HEK293T (cell line): ENCODE data around the gene TTC28.
"Not testable (repeated sequence)": the region's sequence is repeated elsewhere in the genome, so short reads cannot be mapped to it uniquely, and the experiment has no call there.

Experiments
- CTCF ChIA-PET: fragments of 350-600 bp; formaldehyde crosslinking; extraction: SDS; loops from one replicate; lab custom pipeline; 2021; ENCODE audit warnings: antibody characterized with exemption, inconsistent platforms; lab: Yijun Ruan, JAX
- POLR2A ChIA-PET: fragments of 350-600 bp; formaldehyde crosslinking; extraction: SDS; loops from one replicate; lab custom pipeline; 2020; ENCODE audit warnings: antibody characterized with exemption, inconsistent platforms; lab: Yijun Ruan, JAX
- DNase-seq: peaks from one replicate; pipeline ENCODE4 v3.0.0; 2012; ENCODE audit warnings: mixed read lengths; ENCODE audit errors: extremely low spot score
- ARNT ChIP-seq: fragments of 450-650 bp; IDR thresholded peaks from 2 replicates; pipeline ENCODE4 v1.6.1; 2017; ENCODE audit warnings: mild to moderate bottlenecking
- BHLHE40 ChIP-seq: fragments of 450-650 bp; IDR thresholded peaks from 2 replicates; pipeline ENCODE4 v1.6.1; 2016; ENCODE audit warnings: mild to moderate bottlenecking, moderate library complexity, borderline replicate concordance
- CTBP1 ChIP-seq: fragments of 450-650 bp; IDR thresholded peaks from 2 replicates; pipeline ENCODE4 v1.6.1; 2016; ENCODE audit warnings: borderline replicate concordance
- ELF4 ChIP-seq: fragments of 450-650 bp; IDR thresholded peaks from 2 replicates; pipeline ENCODE4 v1.6.1; 2017; ENCODE audit warnings: antibody characterized with exemption
- FOXA1 ChIP-seq: fragments of 450-650 bp; IDR thresholded peaks from 2 replicates; pipeline ENCODE4 v1.6.1; 2016; ENCODE audit warnings: mild to moderate bottlenecking
- FOXK2 ChIP-seq: fragments of 450-650 bp; IDR thresholded peaks from 2 replicates; pipeline ENCODE4 v1.6.1; 2016; ENCODE audit warnings: mild to moderate bottlenecking
- FOXM1 ChIP-seq: fragments of 450-650 bp; IDR thresholded peaks from 2 replicates; pipeline ENCODE4 v1.6.1; 2017; ENCODE audit warnings: mild to moderate bottlenecking, borderline replicate concordance
- HDGF ChIP-seq: fragments of 450-650 bp; IDR thresholded peaks from 2 replicates; pipeline ENCODE4 v1.6.1; 2017; ENCODE audit warnings: antibody characterized with exemption, borderline replicate concordance
- L3MBTL2 ChIP-seq: fragments of 450-650 bp; conservative IDR thresholded peaks from 2 replicates; pipeline ENCODE4 v1.6.1; 2016; ENCODE audit warnings: mild to moderate bottlenecking
- LEF1 ChIP-seq: fragments of 450-650 bp; IDR thresholded peaks from 2 replicates; pipeline ENCODE4 v1.6.1; 2017; ENCODE audit warnings: mild to moderate bottlenecking, borderline replicate concordance
- NFRKB ChIP-seq: fragments of 450-650 bp; IDR thresholded peaks from 2 replicates; pipeline ENCODE4 v1.6.1; 2016; ENCODE audit warnings: mild to moderate bottlenecking, moderate library complexity
- SP1 ChIP-seq: fragments of 450-650 bp; IDR thresholded peaks from 2 replicates; pipeline ENCODE4 v1.6.1; 2017
- SUZ12 ChIP-seq: fragments of 450-650 bp; IDR thresholded peaks from 2 replicates; pipeline ENCODE4 v1.6.1; 2016; ENCODE audit warnings: mild to moderate bottlenecking
- TARDBP ChIP-seq: fragments of 450-650 bp; IDR thresholded peaks from 2 replicates; pipeline ENCODE4 v1.6.1; 2016
- ZNF384 ChIP-seq: fragments of 450-650 bp; IDR thresholded peaks from 2 replicates; pipeline ENCODE4 v1.6.1; 2016
- TF ChIP-seq, protein P1 (sequence below): fragments of 450-650 bp; IDR thresholded peaks from 2 replicates; pipeline ENCODE4 v1.6.1; 2016

The TTC28 gene

GRCh38 chr22:28091486-28091885 lies 588.2 kb downstream of the TTC28 start:
- CTCF ChIA-PET: no interaction called here
- no peak for DNase-seq
- TF ChIP-seq SP1 (no peak), NFRKB (no peak), FOXM1 (no peak), SUZ12 (no peak), ELF4 (no peak), CTBP1 (no peak), FOXK2 (no peak), HDGF (no peak)
- TF ChIP-seq, protein P1, sequence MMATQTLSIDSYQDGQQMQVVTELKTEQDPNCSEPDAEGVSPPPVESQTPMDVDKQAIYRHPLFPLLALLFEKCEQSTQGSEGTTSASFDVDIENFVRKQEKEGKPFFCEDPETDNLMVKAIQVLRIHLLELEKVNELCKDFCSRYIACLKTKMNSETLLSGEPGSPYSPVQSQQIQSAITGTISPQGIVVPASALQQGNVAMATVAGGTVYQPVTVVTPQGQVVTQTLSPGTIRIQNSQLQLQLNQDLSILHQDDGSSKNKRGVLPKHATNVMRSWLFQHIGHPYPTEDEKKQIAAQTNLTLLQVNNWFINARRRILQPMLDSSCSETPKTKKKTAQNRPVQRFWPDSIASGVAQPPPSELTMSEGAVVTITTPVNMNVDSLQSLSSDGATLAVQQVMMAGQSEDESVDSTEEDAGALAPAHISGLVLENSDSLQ: no peak
- POLR2A ChIA-PET: no interaction called here

GRCh38 chr22:28089541-28089940 lies 590.1 kb downstream of the TTC28 start:
- DNase-seq, POLR2A ChIA-PET, CTCF ChIA-PET: not testable (repeated sequence)

GRCh38 chr22:28077166-28077565 lies 602.5 kb downstream of the TTC28 start:
- TF ChIP-seq CTBP1: no peak
- no peak for TF ChIP-seq ZNF384
- no peak for TF ChIP-seq FOXK2
- no peak for TF ChIP-seq L3MBTL2
- no peak for TF ChIP-seq ELF4
- TF ChIP-seq, protein P1: no peak
- TF ChIP-seq BHLHE40: no peak
- CTCF ChIA-PET: no interaction called here
- POLR2A ChIA-PET: no interaction called here
- no peak for DNase-seq

DNA sequence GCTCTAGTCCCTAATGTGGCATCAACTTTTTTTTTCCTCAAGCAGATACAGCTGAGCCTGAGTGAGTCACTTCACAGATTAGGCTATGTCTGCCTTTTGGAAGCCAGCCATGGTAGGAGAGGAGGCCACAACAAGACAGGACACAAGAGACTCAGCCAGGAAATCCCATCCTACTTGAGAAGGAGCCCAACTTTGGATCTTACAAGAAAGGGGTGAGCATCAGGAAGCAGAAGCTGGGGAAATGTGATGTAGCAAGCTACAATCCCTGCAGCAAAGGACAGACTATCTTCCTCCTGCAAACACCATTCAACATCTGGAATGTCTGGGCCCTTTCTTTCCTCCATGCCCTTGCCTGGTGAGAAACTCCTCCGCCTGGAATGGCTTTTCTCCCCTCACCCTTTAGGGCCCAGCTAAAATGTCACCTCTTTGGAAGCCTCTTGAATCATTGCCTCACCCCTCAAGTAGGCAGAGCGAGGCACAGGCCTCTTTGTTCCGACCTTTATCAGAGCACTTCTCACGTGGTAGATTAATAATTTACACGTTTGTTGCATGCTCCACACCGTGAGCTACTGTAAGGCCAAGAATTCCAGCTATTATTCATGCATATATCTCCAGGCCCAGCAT lies 604.2 kb downstream of the TTC28 start:
- TF ChIP-seq HDGF: no peak
- no peak for TF ChIP-seq CTBP1
- no peak for TF ChIP-seq FOXA1
- no peak for TF ChIP-seq ZNF384
- TF ChIP-seq, protein P1: no peak
- no peak for TF ChIP-seq SP1
- no peak for TF ChIP-seq SUZ12
- TF ChIP-seq L3MBTL2: no peak
- TF ChIP-seq TARDBP: no peak
- no peak for TF ChIP-seq NFRKB
- no peak for TF ChIP-seq LEF1
- TF ChIP-seq BHLHE40: no peak
- no peak for TF ChIP-seq FOXM1
- no peak for TF ChIP-seq ARNT
- TF ChIP-seq FOXK2: no peak
- no peak for TF ChIP-seq ELF4
- no peak for DNase-seq
- ChIA-PET POLR2A (no interaction called here), CTCF (no interaction called here)

DNA sequence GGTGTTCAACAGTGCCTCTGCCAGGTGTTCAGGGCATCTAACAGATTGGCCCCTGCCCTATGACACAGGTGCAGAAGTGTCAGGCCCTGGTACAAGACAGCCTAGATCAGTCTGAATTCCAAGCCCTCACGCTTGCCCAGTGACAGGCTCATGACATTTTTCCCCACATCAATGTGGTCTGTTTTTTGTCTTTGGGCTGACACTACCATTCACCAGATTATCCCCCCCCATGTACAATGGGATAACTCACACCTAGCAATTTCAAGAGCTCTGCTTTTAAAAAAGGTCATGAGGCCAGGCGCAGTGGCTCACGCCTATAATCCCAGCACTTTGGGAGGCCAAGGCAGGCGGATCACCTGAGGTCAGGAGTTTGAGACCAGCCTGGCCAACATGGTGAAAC lies 605.1 kb downstream of the TTC28 start:
- TF ChIP-seq LEF1 (no peak), FOXM1 (no peak), ELF4 (no peak), CTBP1 (no peak), NFRKB (no peak), SP1 (no peak), L3MBTL2 (no peak), ARNT (no peak), ZNF384 (no peak), TARDBP (no peak)
- POLR2A ChIA-PET: no interaction called here
- no peak for DNase-seq
- CTCF ChIA-PET: no interaction called here

- DNase-seq: no peak
- ChIA-PET CTCF (no interaction called here), POLR2A (no interaction called here)
- no peak for TF ChIP-seq FOXK2
- no peak for TF ChIP-seq ELF4
- no peak for TF ChIP-seq ZNF384
- TF ChIP-seq LEF1: no peak
- no peak for TF ChIP-seq CTBP1
- no peak for TF ChIP-seq HDGF
- TF ChIP-seq FOXA1: no peak
Observed at GRCh38 chr22:28072066-28072465, 607.6 kb downstream of the TTC28 start.

DNA sequence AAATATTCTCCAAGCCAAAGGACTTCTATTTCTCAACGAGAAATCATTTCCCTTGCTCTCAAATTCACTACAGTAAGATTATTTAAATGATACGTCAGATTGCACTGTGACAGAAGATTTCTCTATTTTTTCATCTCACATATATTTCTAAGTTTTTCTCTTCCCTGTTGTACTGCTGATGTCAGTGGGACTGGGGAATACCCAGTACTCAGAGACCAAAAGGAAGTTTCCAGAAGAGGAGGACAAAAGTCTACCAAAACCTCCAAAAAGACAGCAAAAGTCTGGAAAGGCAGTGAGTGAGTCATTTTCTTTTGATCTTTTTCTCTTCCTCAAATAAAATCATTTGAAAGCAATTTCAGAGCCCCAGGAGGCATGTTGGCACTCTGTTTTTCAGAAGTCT lies 610.8 kb downstream of the TTC28 start:
- ChIA-PET POLR2A (no interaction called here), CTCF (no interaction called here)
- TF ChIP-seq SP1 (no peak), FOXM1 (no peak), TARDBP (no peak), ZNF384 (no peak), L3MBTL2 (no peak), FOXA1 (no peak), CTBP1 (no peak), SUZ12 (no peak), ELF4 (no peak), ARNT (no peak), LEF1 (no peak), NFRKB (no peak), FOXK2 (no peak), HDGF (no peak), BHLHE40 (no peak)
- TF ChIP-seq, protein P1: no peak
- DNase-seq: no peak
